Nephron progenitor cell (in vitro differentiated cells): Measurements from ENCODE around the gene HOTAIR.
A peak's percentile ranks its signal among the peaks of the same experiment; 100 is the strongest.

Experiments used
- DNase-seq: peaks from one replicate; pipeline ENCODE4 v3.0.0; 2021
- H3K27ac Mint-ChIP-seq: 2 replicates; pipeline ENCODE4 v1.8.0; 2021; ENCODE audit warnings: mild to moderate bottlenecking, moderate library complexity, mixed read lengths
- H3K27me3 Mint-ChIP-seq: 2 replicates; pipeline ENCODE4 v1.8.0; 2021; ENCODE audit warnings: mild to moderate bottlenecking, low read depth, mixed read lengths; ENCODE audit not compliant: poor library complexity
- H3K36me3 Mint-ChIP-seq: 2 replicates; pipeline ENCODE4 v1.8.0; 2021; ENCODE audit warnings: low read depth, mixed read lengths
- H3K4me1 Mint-ChIP-seq: 2 replicates; pipeline ENCODE4 v1.8.0; 2021; ENCODE audit warnings: mixed read lengths
- H3K4me3 Mint-ChIP-seq: 2 replicates; pipeline ENCODE4 v1.8.0; 2021; ENCODE audit warnings: mild to moderate bottlenecking, moderate library complexity, mixed read lengths
- H3K9me3 Mint-ChIP-seq: 2 replicates; pipeline ENCODE4 v1.8.0; 2021; ENCODE audit warnings: mild to moderate bottlenecking, moderate library complexity, mixed read lengths
- CTCF ChIP-seq: fragments of 200-600 bp; sonication (generic); IDR thresholded peaks from 2 replicates; pipeline ENCODE4 v1.5.0; 2021; ENCODE audit warnings: antibody characterized with exemption

The HOTAIR gene

GRCh38 chr12:53952335-53952694, 22.4 kb downstream of the HOTAIR start:
- no peak overlapping the region for H3K4me3 Mint-ChIP-seq
- H3K27ac Mint-ChIP-seq, result no peak overlapping the region
- H3K9me3 Mint-ChIP-seq, result no peaks in the 10 kb centered on the region
- no peaks in the 10 kb centered on the region for H3K36me3 Mint-ChIP-seq
- no peak for TF ChIP-seq CTCF
- H3K4me1 Mint-ChIP-seq, result peaks cover 12% of the 10 kb centered on the region
- peaks cover 100% of the 10 kb centered on the region for H3K27me3 Mint-ChIP-seq
- DNase-seq, result no peak

GRCh38 chr12:53951577-53952334, 23.0 kb downstream of the HOTAIR start:
- Mint-ChIP-seq H3K4me3 (no peak overlapping the region), H3K36me3 (no peaks in the 10 kb centered on the region), H3K27me3 (peaks cover 100% of the 10 kb centered on the region), H3K4me1 (peaks cover 12% of the 10 kb centered on the region), H3K27ac (no peak overlapping the region), H3K9me3 (no peaks in the 10 kb centered on the region)
- no peak for DNase-seq
- no peak for TF ChIP-seq CTCF

- Mint-ChIP-seq H3K27ac (no peak overlapping the region), H3K4me1 (peaks cover 9% of the 10 kb centered on the region), H3K36me3 (no peaks in the 10 kb centered on the region), H3K27me3 (peaks cover 100% of the 10 kb centered on the region), H3K4me3 (no peak overlapping the region), H3K9me3 (no peaks in the 10 kb centered on the region)
- DNase-seq, result no peak
- TF ChIP-seq CTCF, result no peak
Measured at GRCh38 chr12:53950789-53951576, 23.8 kb downstream of the HOTAIR start.

GRCh38 chr12:53950437-53950773, 24.3 kb downstream of the HOTAIR start:
- DNase-seq, result no peak
- H3K9me3 Mint-ChIP-seq, result no peaks in the 10 kb centered on the region
- H3K4me1 Mint-ChIP-seq, result peaks cover 5% of the 10 kb centered on the region
- H3K4me3 Mint-ChIP-seq, result no peak overlapping the region
- no peaks in the 10 kb centered on the region for H3K36me3 Mint-ChIP-seq
- peaks cover 100% of the 10 kb centered on the region for H3K27me3 Mint-ChIP-seq
- no peak overlapping the region for H3K27ac Mint-ChIP-seq
- TF ChIP-seq CTCF, result no peak

GRCh38 chr12:53949631-53950436, 24.9 kb downstream of the HOTAIR start:
- H3K27ac Mint-ChIP-seq, result no peak overlapping the region
- peak; percentile 47 for DNase-seq

More at GRCh38 chr12:53949631-53950436, 24.9 kb downstream of the HOTAIR start:
- Mint-ChIP-seq H3K36me3 (no peaks in the 10 kb centered on the region), H3K27me3 (peaks cover 100% of the 10 kb centered on the region), H3K9me3 (peaks cover 3% of the 10 kb centered on the region), H3K4me3 (no peak overlapping the region), H3K4me1 (peaks cover 5% of the 10 kb centered on the region)
- TF ChIP-seq CTCF, result no peak
